AG09309 (cell line): ENCODE results near the gene SLC12A9.
"Not testable (repeated sequence)": the region's sequence is repeated elsewhere in the genome, so short reads cannot be mapped to it uniquely, and the experiment has no call there.

Experiments
- DNase-seq: peaks from one replicate; pipeline ENCODE4 v3.0.0-alpha.2; 2010; ENCODE audit warnings: low read depth
- H3K4me3 ChIP-seq: 2 replicates; pipeline ENCODE4 v1.5.1; 2011; ENCODE audit warnings: mild to moderate bottlenecking, low read depth, low read length, moderate library complexity; ENCODE audit not compliant: control insufficient read depth
- TF ChIP-seq, protein P1 (sequence below): IDR thresholded peaks from 2 replicates; pipeline ENCODE4 v1.5.1; 2011; ENCODE audit warnings: mild to moderate bottlenecking, low read depth, low read length, inconsistent platforms; ENCODE audit not compliant: insufficient read depth, control insufficient read depth; ENCODE audit errors: missing control alignments

SLC12A9 gene

DNA sequence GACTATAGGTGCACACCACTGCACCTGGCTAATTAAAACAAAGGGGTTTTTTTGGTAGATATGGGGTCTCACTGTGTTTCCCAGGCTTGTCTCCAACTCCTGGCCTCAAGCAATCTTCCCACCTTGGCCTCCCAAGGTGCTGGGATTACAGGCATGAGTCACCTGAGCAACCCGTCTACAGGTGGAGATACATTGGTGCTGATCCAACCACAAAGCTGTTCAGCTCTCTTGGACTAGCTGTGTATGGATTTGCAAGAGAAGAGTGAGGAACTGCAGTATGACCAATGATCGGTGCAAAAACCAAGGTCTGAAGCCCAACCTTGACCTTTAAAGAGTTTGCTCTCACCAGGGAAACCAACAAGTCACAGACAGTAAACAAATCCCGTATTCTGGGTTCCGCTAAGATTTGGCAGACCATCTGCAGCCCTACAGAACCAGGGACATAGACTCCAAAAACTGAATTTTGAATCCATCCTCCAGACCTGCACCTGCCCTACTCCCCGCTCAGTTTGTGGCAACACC lies 44.1 kb upstream of the SLC12A9 start:
- DNase-seq = no peak
- TF ChIP-seq, protein P1, sequence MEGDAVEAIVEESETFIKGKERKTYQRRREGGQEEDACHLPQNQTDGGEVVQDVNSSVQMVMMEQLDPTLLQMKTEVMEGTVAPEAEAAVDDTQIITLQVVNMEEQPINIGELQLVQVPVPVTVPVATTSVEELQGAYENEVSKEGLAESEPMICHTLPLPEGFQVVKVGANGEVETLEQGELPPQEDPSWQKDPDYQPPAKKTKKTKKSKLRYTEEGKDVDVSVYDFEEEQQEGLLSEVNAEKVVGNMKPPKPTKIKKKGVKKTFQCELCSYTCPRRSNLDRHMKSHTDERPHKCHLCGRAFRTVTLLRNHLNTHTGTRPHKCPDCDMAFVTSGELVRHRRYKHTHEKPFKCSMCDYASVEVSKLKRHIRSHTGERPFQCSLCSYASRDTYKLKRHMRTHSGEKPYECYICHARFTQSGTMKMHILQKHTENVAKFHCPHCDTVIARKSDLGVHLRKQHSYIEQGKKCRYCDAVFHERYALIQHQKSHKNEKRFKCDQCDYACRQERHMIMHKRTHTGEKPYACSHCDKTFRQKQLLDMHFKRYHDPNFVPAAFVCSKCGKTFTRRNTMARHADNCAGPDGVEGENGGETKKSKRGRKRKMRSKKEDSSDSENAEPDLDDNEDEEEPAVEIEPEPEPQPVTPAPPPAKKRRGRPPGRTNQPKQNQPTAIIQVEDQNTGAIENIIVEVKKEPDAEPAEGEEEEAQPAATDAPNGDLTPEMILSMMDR = no peak
- H3K4me3 ChIP-seq = no peak overlapping the region

- no peak for DNase-seq
- H3K4me3 ChIP-seq = no peak overlapping the region
- TF ChIP-seq, protein P1 = no peak
Observed at GRCh38 chr7:100811480-100811879, 41.0 kb upstream of the SLC12A9 start.

- H3K4me3 ChIP-seq = no peak overlapping the region
- TF ChIP-seq, protein P1 = no peak
- no peak for DNase-seq
Observed at GRCh38 chr7:100812729-100813128, 39.8 kb upstream of the SLC12A9 start.

DNA sequence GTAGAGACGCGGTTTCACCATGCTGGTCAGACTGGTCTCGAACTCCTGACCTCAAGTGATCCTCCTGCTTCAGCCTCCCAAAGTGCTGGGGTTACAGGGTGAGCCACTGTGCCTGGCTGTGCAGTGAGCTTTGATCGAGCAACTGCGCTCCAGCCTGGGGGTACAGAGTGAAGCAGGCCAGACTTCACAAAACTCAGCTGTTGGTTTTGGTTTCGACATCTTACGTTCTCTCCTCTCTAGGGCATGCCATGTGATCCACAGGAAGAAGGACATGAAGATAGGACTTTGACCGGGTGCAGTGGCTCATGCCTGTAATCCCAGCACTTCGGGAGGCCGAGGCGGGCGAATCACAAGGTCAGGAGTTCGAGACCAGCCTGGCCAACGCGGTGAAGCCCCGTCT lies 36.0 kb upstream of the SLC12A9 start:
- not testable (repeated sequence) for DNase-seq, H3K4me3 ChIP-seq

DNA sequence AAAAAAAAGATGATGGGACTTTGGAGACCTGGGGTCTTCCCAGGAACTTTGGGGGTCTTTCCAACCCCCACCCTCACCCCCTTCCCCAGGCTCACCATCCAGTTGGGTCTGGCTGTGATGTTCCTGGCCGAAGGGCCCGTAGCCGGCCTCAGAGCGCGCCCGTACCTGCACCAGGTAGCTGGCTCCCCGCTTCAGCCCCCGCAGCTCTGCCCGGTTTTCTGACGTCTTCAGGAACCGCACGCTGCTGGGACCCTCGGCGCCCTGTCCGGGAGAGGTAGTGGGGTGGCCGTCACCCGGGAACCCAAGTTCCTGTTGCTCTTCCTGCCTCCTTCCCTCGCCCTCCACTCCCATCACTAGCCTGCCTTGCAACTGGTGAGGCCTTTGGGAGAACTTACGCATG lies 35.4 kb upstream of the SLC12A9 start:
- TF ChIP-seq, protein P1 = no peak
- no peak for DNase-seq
- no peak overlapping the region for H3K4me3 ChIP-seq

GRCh38 chr7:100818366-100818765 lies 34.1 kb upstream of the SLC12A9 start:
- no peak for DNase-seq
- H3K4me3 ChIP-seq = no peak overlapping the region
- TF ChIP-seq, protein P1 = no peak

- TF ChIP-seq, protein P1 = no peak
- no peak overlapping the region for H3K4me3 ChIP-seq
- no peak for DNase-seq
Observed at GRCh38 chr7:100818825-100819224, 33.7 kb upstream of the SLC12A9 start.
